Measurements from ENCODE around the gene ADD2.

Gene ADD2

DNA sequence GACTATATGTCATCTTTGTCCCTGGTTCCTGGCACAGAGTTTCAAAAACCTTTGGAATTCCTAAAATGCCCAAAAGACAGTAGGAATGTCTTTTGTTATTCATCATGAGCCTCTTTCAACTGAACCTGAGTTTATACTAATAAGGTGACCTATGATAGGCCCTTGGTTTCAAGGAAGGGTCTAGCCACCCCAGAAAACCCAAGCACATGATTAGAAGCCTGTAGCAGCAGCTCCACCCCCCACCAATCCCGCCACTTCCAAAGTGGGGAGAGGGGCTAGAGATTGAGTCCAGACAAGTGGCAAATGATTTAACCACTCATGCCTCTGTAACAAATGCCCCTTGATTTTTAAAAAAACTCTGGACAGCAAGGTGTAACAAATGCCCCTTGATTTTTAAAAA, 56.8 kb downstream of the ADD2 start:
- no peak overlapping the region for H3K4me3 ChIP-seq (replicated peaks in 1 of 2; ENCODE audit: low read depth in 2 of 2, low read length in 2 of 2)
- no peak for DNase-seq (ENCODE audit: low read depth in 2 of 2)
- TF ChIP-seq, protein P1, sequence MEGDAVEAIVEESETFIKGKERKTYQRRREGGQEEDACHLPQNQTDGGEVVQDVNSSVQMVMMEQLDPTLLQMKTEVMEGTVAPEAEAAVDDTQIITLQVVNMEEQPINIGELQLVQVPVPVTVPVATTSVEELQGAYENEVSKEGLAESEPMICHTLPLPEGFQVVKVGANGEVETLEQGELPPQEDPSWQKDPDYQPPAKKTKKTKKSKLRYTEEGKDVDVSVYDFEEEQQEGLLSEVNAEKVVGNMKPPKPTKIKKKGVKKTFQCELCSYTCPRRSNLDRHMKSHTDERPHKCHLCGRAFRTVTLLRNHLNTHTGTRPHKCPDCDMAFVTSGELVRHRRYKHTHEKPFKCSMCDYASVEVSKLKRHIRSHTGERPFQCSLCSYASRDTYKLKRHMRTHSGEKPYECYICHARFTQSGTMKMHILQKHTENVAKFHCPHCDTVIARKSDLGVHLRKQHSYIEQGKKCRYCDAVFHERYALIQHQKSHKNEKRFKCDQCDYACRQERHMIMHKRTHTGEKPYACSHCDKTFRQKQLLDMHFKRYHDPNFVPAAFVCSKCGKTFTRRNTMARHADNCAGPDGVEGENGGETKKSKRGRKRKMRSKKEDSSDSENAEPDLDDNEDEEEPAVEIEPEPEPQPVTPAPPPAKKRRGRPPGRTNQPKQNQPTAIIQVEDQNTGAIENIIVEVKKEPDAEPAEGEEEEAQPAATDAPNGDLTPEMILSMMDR (IDR thresholded peaks at IDR 0.05; ENCODE audit: low read depth, low read length): no peak

DNA sequence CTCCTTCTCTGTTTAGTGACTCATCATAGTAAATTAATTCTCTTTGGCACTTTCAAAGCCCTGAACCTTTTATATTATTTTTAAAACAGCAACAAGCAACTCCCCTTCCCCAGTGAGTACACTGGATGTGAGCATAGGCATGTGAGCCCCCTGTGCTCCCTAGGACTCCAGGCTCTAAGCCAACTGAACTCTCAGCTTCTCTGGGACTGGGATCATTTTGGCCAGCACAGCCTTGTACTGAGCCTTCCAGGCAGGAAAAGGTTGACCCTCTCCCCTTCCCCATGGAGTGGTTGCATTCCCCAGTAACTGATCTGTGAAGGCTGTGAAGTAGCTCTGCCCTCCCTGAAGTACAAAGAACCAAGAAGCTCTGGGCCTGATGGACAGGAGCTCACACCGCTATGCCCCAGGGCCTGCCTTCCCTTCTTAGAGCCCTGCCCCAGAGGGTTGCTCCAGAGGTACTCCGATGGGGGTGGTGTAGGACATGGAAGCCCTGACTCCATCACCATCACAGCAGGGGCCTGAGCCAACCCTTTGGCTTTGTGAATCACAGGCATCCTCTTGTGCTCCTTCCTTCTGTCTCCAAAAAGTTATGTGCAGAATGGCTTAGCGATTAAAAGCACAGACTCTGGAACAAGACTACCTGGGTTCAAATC, 57.8 kb downstream of the ADD2 start:
- TF ChIP-seq, protein P1 (IDR thresholded peaks at IDR 0.05; ENCODE audit: low read depth, low read length): no peak
- no peak for DNase-seq (ENCODE audit: low read depth in 2 of 2)
- no peak overlapping the region for H3K4me3 ChIP-seq (replicated peaks in 1 of 2; ENCODE audit: low read depth in 2 of 2, low read length in 2 of 2)

DNA sequence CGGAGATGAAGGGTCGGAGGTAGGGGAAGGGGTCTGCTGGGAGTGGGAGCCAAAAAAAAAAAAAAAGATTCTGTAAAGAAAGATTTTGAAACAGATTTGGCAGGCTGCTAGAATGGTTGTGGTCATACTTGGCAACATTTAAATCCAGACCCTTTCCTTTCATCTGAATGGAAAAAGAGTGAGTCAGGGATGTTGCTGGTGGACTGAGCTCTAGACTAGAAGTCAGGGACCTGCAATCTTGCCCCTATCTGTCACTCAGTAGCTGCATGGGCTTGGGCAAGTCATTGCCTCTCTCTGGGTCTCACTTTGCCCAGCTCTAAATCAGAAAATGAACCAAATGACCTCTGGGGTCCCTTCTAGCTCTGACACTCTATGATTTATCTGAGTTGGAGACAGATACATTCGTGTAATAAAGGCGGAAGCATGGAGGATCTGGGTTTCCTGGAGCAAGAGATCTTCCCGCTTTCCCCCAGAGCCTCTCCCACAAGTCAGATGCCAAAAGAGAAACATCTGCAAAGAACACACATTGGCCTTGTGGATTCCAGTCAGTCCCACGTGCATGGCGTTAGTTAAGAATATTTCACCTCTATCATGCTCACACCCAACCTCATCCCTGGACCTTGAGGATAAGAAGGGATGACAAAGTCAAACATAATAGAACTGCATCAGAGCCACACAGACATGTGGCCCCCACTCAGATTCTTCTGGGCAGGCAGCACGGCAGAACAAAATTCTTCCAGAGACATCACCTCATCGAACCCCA, 58.5 kb downstream of the ADD2 start:
- DNase-seq (ENCODE audit: low read depth in 2 of 2): no peak
- TF ChIP-seq, protein P1 (IDR thresholded peaks at IDR 0.05; ENCODE audit: low read depth, low read length): no peak
- H3K4me3 ChIP-seq (replicated peaks in 1 of 2; ENCODE audit: low read depth in 2 of 2, low read length in 2 of 2): no peak overlapping the region

DNA sequence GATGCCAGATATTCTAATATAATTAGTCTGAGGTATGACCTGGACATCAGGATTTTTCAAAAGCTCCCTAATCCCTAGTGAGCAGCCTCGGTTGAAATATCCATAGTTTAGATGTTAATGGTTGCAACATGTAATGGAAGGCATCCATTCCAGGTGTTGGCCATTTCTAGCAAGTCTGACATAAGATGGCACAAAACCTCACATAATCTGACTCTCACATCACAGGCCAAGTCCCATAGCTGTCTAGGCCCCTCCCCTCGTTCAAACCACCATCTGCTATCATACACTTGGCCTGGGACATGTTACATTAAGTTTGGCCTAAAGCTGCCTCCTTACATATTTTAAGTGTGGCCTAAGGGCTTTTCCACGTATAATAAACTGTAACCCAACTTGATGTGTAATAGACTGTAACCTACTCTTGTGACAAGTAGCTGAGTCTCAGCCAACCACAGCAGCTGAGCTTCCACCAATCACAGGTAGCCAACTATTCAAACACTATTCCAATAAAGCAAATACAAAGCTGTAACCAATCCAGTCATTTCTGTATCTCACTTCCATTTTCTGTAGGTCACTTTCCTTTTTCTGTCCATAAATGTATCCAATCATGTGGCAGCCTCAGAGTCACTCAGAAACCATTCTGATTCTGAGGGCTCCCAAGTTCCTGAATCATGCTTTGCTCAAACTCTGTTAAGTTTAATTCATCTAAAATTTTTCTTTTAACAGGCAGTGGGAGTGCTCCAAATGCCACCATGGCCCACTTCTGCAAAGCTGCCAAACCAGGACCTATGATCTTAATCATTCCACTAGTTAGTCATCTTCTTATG, 59.4 kb downstream of the ADD2 start:
- no peak for DNase-seq (ENCODE audit: low read depth in 2 of 2)
- H3K4me3 ChIP-seq (replicated peaks in 1 of 2; ENCODE audit: low read depth in 2 of 2, low read length in 2 of 2): no peak overlapping the region
- TF ChIP-seq, protein P1 (IDR thresholded peaks at IDR 0.05; ENCODE audit: low read depth, low read length): no peak

DNA sequence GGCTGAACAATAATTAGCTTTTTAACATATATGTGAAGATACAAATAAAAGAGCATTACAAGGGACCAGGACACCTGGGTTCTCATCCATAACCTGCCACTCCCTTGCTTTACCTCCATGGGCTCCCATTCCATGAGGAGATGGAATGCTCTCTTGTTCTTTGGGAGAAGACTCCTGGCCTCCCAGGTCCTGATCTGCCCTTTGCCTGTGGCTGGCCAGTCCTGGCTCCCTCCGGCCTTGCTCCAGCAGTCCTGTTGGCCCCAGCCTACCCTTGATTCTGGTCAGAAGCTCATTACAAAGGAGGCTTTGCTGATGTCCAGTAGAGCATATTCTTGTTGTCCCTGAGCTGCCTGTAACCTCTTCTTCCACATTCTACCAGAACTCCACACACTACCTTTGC, 60.3 kb downstream of the ADD2 start:
- TF ChIP-seq, protein P1 (IDR thresholded peaks at IDR 0.05; ENCODE audit: low read depth, low read length): no peak
- DNase-seq (ENCODE audit: low read depth in 2 of 2): no peak
- H3K4me3 ChIP-seq (replicated peaks in 1 of 2; ENCODE audit: low read depth in 2 of 2, low read length in 2 of 2): no peak overlapping the region

DNA sequence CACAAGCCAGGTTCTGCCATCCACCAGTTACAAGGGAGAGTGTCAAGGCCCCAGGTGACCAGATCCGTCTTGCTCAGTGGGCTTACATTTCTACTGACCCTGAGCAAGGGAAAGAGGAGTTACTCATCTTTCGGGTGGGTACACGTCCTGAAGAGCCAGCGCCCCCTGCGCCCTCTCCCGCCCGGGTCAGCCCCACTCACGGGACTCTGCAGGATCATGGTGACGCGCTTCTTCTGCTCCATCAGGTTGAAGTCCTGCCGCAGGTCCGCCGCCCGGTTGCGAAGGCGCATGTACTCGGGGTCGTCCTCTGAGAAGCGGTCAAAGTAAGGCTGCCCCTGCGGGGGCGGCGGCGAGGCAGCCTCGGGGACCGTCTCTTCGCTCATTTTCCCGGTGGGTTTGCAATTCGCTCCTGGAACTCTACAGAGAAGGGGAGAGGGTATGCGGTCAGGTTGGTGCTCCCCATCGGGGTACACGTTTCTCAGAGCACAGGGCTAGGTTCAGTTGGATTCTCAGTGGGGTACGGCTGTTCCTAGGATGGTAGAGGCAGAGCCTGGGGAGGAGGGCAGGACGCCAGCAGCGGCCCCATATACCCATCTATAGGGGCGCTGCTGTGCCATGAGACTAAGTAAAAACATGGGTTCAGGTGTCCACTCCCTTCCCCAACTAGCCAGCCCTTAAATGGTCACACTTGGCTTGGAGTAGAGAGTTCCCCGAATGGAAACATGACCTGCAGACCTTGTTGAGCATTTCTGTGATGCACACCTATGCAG, 61.8 kb downstream of the ADD2 start:
- TF ChIP-seq, protein P1 (IDR thresholded peaks at IDR 0.05; ENCODE audit: low read depth, low read length): no peak
- H3K4me3 ChIP-seq (replicated peaks in 1 of 2; ENCODE audit: low read depth in 2 of 2, low read length in 2 of 2): no peak overlapping the region
- DNase-seq (ENCODE audit: low read depth in 2 of 2): no peak

All from cardiac fibroblast (primary cell).